HL-60 (cell line): ENCODE results near the gene PRRX1.

Source experiments
- POLR2AphosphoS5 ChIP-seq: IDR thresholded peaks from 2 replicates; pipeline ENCODE4 v1.6.1; 2012; ENCODE audit warnings: low read depth
- REST ChIP-seq: IDR thresholded peaks from 2 replicates; pipeline ENCODE4 v1.6.1; 2012; ENCODE audit warnings: low read depth; ENCODE audit not compliant: insufficient replicate concordance
- TF ChIP-seq, protein P1 (sequence below): IDR thresholded peaks from one replicate; pipeline ENCODE4 v1.5.1; 2011; ENCODE audit warnings: low read length, control low read depth, inconsistent platforms; ENCODE audit not compliant: insufficient read depth

DNA sequence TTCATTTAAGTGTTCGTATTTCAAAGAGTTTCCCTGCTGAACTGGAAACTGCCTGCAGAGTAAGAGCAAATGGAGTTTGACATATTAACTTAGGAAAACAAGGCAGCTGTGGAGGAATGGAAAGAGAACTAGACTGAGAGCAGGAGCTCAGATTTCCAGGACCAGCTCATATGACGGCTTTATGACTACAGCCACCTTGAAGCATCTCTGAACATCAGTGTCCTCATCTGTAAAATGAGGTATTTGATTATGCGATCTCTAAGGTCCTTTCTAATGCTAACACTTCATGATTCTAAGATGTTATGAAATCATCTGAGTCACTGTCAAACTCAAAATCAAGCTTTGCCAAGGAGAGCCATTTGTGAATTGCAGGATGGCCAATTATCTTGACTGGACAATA lies 112.3 kb downstream of the PRRX1 start:
- TF ChIP-seq, protein P1, sequence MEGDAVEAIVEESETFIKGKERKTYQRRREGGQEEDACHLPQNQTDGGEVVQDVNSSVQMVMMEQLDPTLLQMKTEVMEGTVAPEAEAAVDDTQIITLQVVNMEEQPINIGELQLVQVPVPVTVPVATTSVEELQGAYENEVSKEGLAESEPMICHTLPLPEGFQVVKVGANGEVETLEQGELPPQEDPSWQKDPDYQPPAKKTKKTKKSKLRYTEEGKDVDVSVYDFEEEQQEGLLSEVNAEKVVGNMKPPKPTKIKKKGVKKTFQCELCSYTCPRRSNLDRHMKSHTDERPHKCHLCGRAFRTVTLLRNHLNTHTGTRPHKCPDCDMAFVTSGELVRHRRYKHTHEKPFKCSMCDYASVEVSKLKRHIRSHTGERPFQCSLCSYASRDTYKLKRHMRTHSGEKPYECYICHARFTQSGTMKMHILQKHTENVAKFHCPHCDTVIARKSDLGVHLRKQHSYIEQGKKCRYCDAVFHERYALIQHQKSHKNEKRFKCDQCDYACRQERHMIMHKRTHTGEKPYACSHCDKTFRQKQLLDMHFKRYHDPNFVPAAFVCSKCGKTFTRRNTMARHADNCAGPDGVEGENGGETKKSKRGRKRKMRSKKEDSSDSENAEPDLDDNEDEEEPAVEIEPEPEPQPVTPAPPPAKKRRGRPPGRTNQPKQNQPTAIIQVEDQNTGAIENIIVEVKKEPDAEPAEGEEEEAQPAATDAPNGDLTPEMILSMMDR: no peak
- TF ChIP-seq REST: no peak
- TF ChIP-seq POLR2AphosphoS5: no peak
